B cell (primary cell): ENCODE measurements around the gene CCDC102A.

ENCODE experiments used
- CTCF ChIP-seq: fragments of 200-600 bp; IDR thresholded peaks from one replicate; pipeline ENCODE4 v1.8.0; 2022; ENCODE audit warnings: antibody characterized with exemption, mild to moderate bottlenecking
- EZH2 ChIP-seq: IDR thresholded peaks from 2 replicates; pipeline ENCODE4 v1.6.1; 2012; ENCODE audit warnings: borderline replicate concordance, low read depth, mild to moderate bottlenecking, moderate library complexity, low read length; ENCODE audit not compliant: insufficient read depth, poor library complexity, severe bottlenecking

- no peak for TF ChIP-seq CTCF
- no peak for TF ChIP-seq EZH2
These were observed 31.3 kb upstream of the CCDC102A start for GRCh38 chr16:57567691-57568090.
